HG03520 (cell line): ENCODE data around the gene COL4A1.
"Not testable (repeated sequence)": the region's sequence is repeated elsewhere in the genome, so short reads cannot be mapped to it uniquely, and the experiment has no call there.

Experiments used
- ATAC-seq: cut with Tn5 transposase; IDR thresholded peaks from one replicate; pipeline ENCODE4 v1.9.1; 2021; ENCODE audit warnings: mild to moderate bottlenecking, moderate library complexity; ENCODE audit not compliant: unreplicated experiment

The COL4A1 gene

GRCh38 chr13:110326263-110326904 lies 19.4 kb upstream of the COL4A1 start:
- ATAC-seq: no peak

DNA sequence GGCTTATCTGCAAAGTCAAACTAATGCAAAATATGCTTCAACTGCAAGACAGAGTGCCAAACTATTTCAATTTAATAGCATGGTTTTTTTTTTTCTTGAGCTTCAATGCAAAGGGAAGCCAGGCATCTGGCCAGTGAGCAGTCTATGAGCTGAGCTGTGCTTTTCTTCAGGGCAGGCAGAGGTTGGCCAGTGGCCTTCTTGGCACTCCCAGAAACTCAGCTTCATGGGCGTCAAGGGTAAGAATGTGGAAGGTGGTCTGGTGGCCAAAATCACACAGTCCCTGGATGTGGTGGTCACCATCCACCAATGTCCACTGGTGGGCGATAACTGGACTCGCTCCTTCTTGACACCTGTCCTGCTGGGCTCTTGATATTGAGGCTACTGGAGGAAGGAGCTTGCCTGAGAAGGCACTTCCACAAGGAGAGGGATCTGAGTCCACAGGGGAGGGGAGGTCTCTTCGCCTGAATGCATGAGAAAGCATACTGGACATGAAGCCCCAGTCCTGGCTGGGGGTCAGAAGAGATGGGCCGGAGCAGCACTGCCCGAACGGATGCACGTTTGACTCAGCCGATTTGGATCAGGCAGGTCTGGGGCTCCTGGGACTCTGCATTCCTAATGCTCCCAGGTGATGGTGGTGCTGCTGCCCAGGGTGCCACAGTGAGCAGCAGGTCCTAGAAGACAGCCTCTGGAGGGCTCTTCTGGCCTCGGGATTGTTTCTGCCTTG lies 17.2 kb upstream of the COL4A1 start:
- no peak for ATAC-seq

DNA sequence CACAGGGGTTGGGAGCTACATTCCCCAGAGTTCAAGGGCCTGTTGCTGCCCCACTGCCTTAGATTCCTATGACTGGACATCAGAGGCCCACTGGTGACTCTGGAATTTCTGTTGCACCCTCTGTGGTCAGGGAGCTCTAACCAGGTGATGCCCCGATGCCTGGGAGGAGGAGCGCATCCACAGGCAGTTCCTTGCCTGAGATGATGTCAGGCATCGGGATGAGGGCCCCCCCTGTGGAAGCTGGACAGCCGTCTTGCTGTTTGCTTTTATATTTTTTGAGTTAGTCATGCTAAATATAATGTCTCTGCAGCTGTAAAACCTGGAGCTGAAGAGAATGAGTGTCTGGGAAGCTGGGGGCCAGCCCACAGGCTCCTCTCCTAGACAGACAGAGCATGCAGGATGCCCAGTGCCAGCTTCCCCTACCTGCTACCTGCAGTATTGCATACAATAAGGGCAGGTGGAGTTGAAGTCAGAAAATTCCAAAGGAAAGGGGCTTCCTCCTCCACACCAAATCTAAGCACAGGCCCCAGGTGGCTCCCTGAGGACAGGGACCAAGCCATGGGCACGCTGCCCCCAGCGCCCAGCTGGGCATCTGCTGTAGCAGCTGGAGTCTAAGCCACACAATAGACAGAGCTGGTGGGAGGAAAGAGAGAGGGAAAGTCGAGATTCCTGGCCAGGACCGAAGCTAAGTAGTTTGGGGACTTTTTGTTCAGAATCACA lies 16.4 kb upstream of the COL4A1 start:
- no peak for ATAC-seq

DNA sequence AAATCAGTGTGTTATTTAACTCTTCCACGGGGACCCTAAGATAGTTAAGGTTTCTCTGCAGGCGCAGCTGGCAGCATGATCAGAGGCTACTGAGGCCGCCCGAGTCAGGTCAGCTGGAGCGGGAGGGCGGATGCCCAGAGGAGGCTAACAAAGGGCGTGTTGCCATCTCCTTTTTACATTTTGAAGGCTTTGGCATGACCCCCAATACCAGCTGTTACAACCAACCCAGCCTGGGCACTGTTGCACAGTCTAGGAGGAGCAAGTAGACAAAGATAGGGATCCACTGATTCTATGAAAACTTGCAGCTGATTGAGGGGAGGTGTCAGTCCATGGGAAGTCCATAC lies 15.8 kb upstream of the COL4A1 start:
- no peak for ATAC-seq

GRCh38 chr13:110322126-110322827 lies 15.3 kb upstream of the COL4A1 start:
- ATAC-seq: no peak

GRCh38 chr13:110321573-110321972 lies 14.6 kb upstream of the COL4A1 start:
- ATAC-seq: not testable (repeated sequence)

DNA sequence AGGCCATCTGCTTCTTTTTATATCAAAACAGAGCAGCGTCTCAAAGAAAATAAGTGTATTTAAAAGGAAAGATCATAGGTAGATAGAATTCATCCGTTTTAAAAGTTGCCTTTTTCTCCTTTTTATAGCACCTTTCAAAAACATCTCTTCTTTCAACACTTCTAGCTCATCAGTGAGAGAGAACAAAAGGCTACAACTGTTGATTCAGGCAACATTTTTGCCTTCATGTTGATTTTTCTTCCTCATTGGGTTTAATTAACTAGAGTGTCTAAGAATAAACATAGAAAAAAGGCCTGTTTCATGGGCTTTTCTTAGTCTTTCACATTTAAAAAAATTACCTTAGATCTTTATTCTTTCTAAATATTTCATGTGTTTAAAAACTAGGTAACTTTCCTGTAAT lies 13.7 kb upstream of the COL4A1 start:
- ATAC-seq: no peak

GRCh38 chr13:110319774-110320509 lies 13.0 kb upstream of the COL4A1 start:
- ATAC-seq: no peak

GRCh38 chr13:110319397-110319773 lies 12.4 kb upstream of the COL4A1 start:
- no peak for ATAC-seq

- no peak for ATAC-seq
Observed at GRCh38 chr13:110318920-110319319, 12.0 kb upstream of the COL4A1 start.

DNA sequence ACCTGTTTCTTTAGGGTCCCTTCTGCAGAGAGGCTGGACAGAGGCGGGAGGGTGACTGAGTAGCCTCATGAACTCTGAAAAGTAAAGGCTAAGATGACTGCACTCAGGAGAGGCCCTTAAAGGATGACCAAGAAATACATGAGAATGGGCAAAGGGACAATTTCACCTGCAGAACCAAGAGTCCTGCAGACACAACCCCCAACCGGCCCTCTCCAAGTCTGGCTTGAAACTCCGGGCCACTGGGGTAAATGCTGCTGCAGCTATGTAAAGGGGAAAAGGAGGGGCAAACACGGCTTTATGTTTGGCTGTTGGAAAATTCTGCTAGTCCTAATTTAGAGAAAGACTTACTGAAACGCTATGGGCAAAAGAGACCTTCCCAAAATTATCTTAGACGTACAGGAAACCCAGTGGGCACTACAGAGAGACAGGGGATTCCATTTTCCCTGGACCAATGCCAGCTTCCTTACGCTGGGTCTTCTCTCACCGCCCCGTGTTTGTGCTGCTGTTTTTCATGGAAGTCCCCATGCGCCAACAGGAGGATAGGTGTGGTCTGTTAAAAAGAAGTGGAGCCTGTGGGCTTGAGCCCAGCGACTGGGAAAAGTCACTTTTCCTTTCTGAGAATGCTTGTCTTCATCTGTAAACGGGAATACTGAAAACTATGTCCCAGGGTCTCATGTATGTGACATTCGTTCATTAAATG lies 10.7 kb upstream of the COL4A1 start:
- ATAC-seq: no peak

DNA sequence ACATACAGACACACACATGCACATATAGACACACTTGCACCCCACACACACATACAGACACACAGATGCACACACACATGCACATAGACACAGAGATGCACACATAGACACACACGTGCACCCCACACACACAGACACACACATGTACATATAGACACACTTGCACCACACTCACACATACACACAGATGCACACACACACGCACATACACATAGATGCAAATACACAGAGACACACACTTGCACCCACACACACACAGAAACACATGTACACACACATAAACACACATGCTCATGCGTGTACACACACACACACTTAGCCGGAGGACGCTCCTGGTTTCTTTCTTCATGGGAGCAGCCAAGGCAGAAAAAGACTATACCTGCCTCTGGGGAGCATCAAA lies 10.1 kb upstream of the COL4A1 start:
- no peak for ATAC-seq

- no peak for ATAC-seq
Observed at GRCh38 chr13:110316196-110316595, 9.2 kb upstream of the COL4A1 start.

DNA sequence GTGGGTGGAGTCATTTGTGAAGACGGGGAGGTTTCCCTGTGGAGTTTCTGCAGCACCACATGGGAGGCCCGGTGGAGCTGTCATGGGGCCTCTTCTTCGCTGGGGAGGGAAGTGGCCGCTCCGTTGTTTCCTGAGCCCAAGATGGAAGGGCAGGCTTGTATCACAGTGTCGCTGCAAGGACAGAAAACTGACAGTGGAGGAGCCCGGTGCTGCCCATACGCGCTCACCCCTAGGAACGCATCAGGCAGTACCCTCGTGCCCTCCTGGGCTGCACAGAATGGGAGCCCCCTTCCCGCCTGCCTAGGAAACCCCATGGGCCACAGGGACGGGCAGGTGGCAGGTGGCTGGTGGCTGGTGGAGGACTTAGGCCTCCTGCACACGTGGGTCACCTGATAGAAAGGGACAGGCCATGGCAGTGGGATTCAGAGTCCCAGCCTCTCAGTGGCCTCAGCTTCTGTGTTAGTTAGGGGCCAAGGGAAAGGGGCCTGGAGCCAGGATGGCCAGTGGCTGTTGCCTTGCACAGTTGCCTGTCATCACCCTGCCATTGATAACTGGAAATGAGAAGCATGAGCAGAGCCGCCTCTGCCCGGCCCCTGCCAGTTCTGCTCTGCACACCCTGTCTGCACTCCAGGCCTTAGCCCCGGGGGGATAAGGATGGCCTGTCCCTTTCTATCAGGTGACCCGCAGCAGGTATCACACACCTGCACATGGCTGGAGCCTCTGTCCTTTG lies 7.7 kb upstream of the COL4A1 start:
- ATAC-seq: no peak

DNA sequence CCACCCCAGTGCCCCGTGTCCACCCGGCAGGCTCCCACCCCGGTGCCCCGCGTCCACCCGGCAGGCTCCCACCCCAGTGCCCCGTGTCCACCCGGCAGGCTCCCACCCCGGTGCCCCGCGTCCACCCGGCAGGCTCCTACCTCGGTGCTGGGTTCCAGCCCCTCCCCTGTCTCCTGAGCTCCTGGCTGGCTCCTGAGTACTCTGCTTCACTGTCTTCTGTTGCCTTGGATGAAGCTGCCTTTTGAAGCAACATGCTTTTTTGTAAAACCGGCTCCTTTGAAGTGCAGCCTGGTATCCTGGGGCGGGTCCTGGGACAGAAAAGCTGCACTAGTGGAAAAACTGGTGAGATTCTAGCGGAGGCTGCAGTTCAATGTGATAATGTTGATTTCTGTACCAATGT lies 6.8 kb upstream of the COL4A1 start:
- ATAC-seq: not testable (repeated sequence)

- ATAC-seq: not testable (repeated sequence)
Observed at GRCh38 chr13:110313261-110313660, 6.3 kb upstream of the COL4A1 start.

DNA sequence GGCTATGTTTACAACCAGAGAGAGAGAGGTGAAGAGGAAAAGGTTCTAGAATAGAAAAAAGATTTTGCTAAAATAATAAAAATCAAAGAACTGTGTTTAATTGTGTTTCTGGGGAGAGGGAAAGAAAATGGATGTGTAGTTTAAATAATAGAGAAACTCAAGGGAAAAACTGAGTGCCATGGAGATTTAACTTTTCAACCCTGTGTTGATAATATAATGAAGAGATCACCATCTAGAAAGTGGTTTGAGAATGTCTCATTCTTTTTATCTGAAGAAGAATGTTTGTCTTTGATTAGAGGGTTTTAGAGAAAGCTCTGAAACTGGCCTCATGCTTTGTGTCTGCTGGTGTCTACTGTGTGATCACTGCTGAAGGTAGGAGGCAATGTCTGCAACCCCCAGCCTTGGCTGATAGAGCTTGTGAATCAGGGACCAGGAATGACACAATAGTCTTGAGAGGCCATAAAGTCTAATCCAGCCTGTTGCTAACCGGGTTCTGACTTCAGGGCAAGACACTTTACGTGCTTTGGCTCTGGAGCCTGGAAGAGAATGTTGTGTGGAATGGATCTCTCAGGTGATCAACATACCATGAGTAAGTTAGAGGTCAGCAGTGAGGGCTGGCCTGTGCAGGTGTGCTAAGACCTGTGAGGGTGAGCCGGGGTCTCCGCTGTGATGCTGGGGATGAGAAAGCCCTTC lies 5.5 kb upstream of the COL4A1 start:
- ATAC-seq: no peak

- ATAC-seq: no peak
Observed at GRCh38 chr13:110311443-110312338, 4.7 kb upstream of the COL4A1 start.
